HG03280 (cell line): ENCODE data around the gene STXBP5.

Source experiments
- ATAC-seq: cut with Tn5 transposase; IDR thresholded peaks from one replicate; pipeline ENCODE4 v1.9.1; 2021; ENCODE audit warnings: mild to moderate bottlenecking, moderate library complexity; ENCODE audit not compliant: unreplicated experiment

The STXBP5 gene

DNA sequence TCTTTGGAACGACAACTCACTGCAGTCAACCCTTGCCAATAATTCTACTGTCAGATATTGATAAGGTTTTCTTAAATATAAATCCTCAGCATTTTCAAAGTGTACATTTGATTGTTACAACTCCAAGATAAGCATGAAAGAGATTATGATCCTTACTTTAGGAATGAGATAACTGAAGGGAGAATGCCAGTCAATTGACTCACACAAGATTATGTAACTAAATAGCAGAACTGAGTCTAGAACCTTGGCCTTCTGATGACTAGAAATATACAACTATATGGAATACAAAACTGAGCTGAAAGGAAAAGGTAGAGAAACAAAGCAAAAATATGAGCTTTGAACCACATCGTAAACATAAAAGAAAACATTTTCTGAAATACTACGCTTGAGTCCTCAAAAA, 26.9 kb upstream of the STXBP5 start:
- ATAC-seq = no peak

DNA sequence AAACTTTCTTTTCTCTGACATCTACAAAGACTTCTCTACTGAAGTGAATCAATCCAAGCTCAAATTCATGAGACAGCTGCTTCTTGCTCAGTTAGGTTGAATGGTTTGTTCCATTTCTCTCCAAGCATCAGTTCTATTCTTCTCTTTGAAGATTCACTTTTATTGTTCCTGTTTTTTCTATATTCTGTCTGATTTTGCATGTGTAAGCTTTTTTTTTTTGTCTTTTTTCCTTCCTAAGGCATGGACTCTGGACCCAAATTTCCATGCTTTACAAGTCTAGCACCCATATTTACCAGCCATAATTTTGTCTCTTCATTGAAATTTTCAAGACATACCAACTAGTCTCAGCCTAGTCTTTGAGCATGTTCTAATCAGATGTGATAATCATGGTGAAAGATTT, 25.9 kb upstream of the STXBP5 start:
- no peak for ATAC-seq

GRCh38 chr6:147179809-147180208, 24.4 kb upstream of the STXBP5 start:
- ATAC-seq = no peak

- no peak for ATAC-seq
These were observed 23.3 kb upstream of the STXBP5 start for GRCh38 chr6:147180926-147181325.

DNA sequence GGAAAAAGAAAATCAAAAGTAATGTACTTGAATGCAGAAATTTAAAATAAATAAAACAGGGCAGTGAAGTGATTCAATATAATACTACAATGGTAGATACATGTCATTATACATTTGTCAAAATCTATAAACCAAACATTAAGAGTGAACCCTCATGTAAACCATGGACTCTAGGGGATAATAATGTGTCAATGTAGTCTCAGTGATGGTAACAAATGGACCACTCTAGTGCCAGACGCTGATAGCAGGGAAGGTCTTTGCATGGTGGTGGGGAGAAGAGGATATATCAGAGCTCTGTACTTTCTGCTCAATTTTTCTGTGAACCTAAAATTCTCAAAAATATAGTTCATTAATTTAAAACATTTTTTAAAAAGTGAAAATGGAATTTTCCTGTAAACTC, 19.8 kb upstream of the STXBP5 start:
- no peak for ATAC-seq

- ATAC-seq = no peak
These were observed 19.0 kb upstream of the STXBP5 start for GRCh38 chr6:147185216-147185615.

GRCh38 chr6:147190556-147190955, 13.7 kb upstream of the STXBP5 start:
- ATAC-seq = no peak

- no peak for ATAC-seq
These were observed 11.8 kb upstream of the STXBP5 start for GRCh38 chr6:147192278-147192911.

DNA sequence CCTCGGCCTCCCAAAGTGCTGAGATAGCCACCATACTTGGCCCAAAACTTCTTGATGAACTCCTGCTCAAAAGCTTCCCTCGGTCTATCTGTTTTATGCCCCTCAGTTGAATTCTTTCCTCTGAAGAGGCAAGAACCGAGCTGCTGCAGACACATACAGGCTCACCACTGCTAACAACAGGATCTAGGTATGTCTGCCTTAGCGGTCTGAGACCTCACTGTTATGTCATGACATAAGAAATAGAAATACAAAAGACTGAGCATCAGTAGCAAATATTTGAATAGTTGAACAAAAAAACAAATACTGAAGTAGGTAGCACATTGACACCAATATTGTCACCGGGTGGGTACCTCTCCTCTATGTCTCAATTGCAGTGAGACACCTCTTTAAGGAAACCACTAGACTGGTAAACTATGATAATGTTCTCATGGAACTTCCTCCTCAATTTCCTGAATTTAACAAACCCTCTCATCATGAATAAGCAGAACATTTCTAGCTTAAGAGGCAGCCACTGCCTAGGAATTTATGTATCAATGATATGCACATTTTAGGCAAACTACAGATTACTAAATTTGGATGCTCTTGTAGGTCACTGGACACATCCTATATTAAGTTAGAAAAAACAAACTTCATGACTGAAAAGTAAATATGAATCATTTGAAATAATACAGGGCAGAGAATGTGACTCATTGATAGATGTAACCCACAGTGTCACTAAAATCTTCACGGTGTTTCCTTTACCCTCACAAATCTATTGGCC, 9.4 kb upstream of the STXBP5 start:
- no peak for ATAC-seq

GRCh38 chr6:147195510-147195909, 8.7 kb upstream of the STXBP5 start:
- no peak for ATAC-seq

DNA sequence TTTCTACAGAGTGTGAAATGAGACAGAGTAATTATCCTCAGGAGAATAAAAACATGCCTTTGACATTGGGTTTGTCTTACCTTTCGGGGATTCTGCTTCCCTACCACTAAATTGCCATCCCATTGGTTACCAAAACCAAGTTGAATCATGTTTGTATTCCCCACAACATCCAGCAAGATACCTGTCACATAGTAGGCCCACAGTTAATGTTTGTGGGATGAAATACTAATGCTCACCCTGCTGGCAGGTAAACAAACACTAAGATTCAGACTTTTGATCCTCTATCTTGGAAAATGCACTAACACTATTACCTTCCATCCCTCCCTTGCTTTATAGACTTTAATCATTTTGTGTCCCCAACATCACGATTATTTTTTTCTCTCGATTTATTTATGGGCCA, 8.2 kb upstream of the STXBP5 start:
- no peak for ATAC-seq

- no peak for ATAC-seq
These were observed 3.5 kb upstream of the STXBP5 start for GRCh38 chr6:147200711-147201110.

GRCh38 chr6:147201885-147202515, 2.2 kb upstream of the STXBP5 start:
- ATAC-seq = no peak

- ATAC-seq = peak; percentile 81
These were observed 1.5 kb upstream of the STXBP5 start for GRCh38 chr6:147202516-147203310.

DNA sequence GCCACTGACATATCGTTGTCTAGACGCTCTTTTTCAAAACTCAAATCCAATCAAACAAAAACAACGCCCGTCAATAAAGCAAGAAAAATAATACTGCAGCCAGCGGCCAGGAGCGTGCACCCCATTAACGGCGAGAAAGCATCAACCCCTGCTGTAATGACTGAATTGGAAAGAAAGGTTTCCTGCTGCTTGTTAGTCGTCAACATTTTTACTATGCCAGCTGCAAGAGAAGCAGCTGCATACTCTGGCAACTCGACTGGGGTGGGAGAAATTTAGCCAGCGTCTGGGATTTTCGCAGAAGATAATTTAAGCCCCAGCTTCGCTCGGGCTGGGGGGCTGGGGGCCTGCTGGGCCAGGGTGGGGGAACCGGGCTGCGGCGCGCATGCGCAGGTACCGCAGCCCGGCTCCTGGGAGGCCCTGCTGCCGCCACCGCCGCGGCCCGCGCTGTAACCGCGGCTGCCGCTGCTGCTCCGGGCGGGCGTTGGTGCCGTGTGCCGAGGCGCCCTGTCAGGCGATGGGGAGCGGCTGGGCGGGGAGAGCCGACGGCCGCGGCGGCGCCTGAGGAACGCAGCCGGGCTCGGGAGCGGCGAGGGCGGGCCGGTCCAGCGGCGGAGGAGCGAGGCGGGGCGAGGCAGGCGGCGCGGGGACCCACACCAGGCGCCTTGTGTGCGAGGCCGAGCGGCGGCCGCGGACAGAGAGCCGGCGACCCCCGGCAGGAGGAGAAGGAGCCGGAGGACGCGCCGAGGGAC, 732 bp upstream of the STXBP5 start:
- ATAC-seq = peak; percentile 56

- ATAC-seq = no peak
These were observed 660 bp downstream of the STXBP5 start for GRCh38 chr6:147204843-147205311.

GRCh38 chr6:147205690-147206600, 1.7 kb downstream of the STXBP5 start:
- ATAC-seq = no peak

DNA sequence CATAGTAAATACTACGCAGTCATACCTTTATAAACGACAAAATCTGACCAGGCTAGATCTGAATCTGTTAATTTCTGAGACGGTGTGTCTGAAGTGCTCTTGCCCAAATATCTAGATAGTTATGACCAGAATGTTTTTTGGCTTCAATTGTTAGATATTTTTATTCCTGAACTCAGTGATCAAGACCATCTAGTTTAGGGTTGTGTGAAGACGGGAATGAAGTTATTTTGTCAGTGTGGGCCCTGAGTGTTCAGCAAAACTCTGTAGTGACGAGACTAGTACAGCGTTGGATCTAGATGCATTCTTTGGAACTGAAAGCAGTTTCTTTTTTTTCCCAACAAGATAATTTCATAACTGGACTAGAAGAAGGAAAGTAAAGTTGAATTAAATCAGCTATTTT, 3.1 kb downstream of the STXBP5 start:
- no peak for ATAC-seq
